ENCODE measurements around the gene HOXB7. TPM values are rescaled to one million over a fixed set of nuclear protein-coding genes. Genes with fewer than 3 reads are reported as not detected.

HOXB7 gene
- total RNA-seq (2021): not detected in 2 replicates
- long read RNA-seq: 0 reads

- Histone ChIP-seq H2BK5ac (ENCODE audit: insufficient read length, low read length) (no peak within 1 kb of the TSS), H4K91ac (ENCODE audit: insufficient read length, low read depth, low read length) (no peak within 1 kb of the TSS), H3K4me2 (ENCODE audit: insufficient read depth, insufficient read length, low read length) (peak within 1 kb of the TSS; percentile 45), H3K27me3 (ENCODE audit: insufficient read depth, low read length) (peaks cover 95% of the 10 kb centered on the region), H3K9ac (ENCODE audit: extremely low read depth, insufficient read length, low read length) (no peak within 1 kb of the TSS), H3K79me1 (ENCODE audit: insufficient read depth, low read depth, low read length, poor library complexity, severe bottlenecking) (no peaks in the 10 kb centered on the region), H3K23me2 (ENCODE audit: insufficient read length, low read depth, low read length, poor library complexity, severe bottlenecking) (peaks cover 5% of the 10 kb centered on the region), H4K8ac (replicated peaks; ENCODE audit: insufficient read length, low read depth, low read length) (no peak within 1 kb of the TSS), H2BK120ac (ENCODE audit: low read depth, low read length, poor library complexity, severe bottlenecking) (no peak within 1 kb of the TSS), H3K4me1 (ENCODE audit: insufficient read depth, low read length) (no peaks in the 10 kb centered on the region), H3T11ph (ENCODE audit: low read length) (no peak within 1 kb of the TSS), H3K14ac (ENCODE audit: insufficient read depth, low read length) (no peak within 1 kb of the TSS), H2BK15ac (ENCODE audit: low read depth, low read length) (no peak within 1 kb of the TSS), H2BK12ac (ENCODE audit: insufficient read length, low read depth, low read length) (no peak within 1 kb of the TSS), H3K79me2 (ENCODE audit: insufficient read depth, low read length) (no peaks in the 10 kb centered on the region), H3K56ac (ENCODE audit: insufficient read length, low read depth, low read length) (no peak within 1 kb of the TSS), H2BK20ac (ENCODE audit: low read depth, low read length, poor library complexity, severe bottlenecking) (no peak within 1 kb of the TSS), H3K4ac (ENCODE audit: low read depth, low read length) (no peak within 1 kb of the TSS), H3K27ac (ENCODE audit: insufficient read length, low read depth, low read length) (no peak within 1 kb of the TSS), H2AFZ (ENCODE audit: low read length) (no peak within 1 kb of the TSS), H2AK5ac (ENCODE audit: insufficient read length, low read length) (no peak within 1 kb of the TSS), H4K5ac (ENCODE audit: insufficient read length, low read depth, low read length) (no peak within 1 kb of the TSS), H3K9me3 (ENCODE audit: control insufficient read depth, low read depth, low read length) (no peaks in the 10 kb centered on the region), H4K20me1 (ENCODE audit: control insufficient read depth, insufficient read depth, insufficient read length) (no peaks in the 10 kb centered on the region), H3K18ac (ENCODE audit: insufficient read length, low read depth, low read length) (no peak within 1 kb of the TSS), H3K23ac (ENCODE audit: insufficient read length, low read depth, low read length) (no peak within 1 kb of the TSS)
- Mint-ChIP-seq H3K9me3 (peaks cover 9 to 23% of the 10 kb centered on the region in 2 experiments), H3K27ac (no peak within 1 kb of the TSS; a peak in 1 of 7 replicates), H3K4me1 (peaks cover 12 to 25% of the 10 kb centered on the region in 2 experiments), H3K27me3 (ENCODE audit: low read depth) (peaks cover 100% of the 10 kb centered on the region), H3K4me3 (peak within 1 kb of the TSS; percentile 25 to 69), H3K36me3 (ENCODE audit: insufficient read depth in 1 of 3, low read depth in 3 of 3) (no peaks in the 10 kb centered on the region; a peak in 1 of 7 replicates)
- no CpG with 5 or more reads among the region's 79 CpGs for WGBS (ENCODE audit: extremely low coverage, insufficient read length, low lambda C conversion rate)
- TF ChIP-seq CTCF (conservative IDR thresholded peaks at IDR 0.05): no peak
- DNase-seq: peak; percentile 70
Measured at GRCh38 chr17:48610282-48611211, at the start of gene HOXB7. Gene HOXB7 (minus strand): TSS chr17:48611017. CDS start chr17:48610918, 99 bp downstream.

All from H9 (cell line).